T-cell (primary cell): ENCODE results near the gene UQCC5. TPM values are rescaled to one million over a fixed set of nuclear protein-coding genes. Genes with fewer than 3 reads are reported as not detected.

Experiments used
- ATAC-seq, 4 experiments: fragments of 200-7000 bp in 3 of 4; fragments of 150-1000 bp in 1 of 4; cut with Tn5 transposase; replicated peaks in 1 of 4; 1 replicate in 3 of 4; 2 replicates in 1 of 4; pipeline ENCODE4 v1.10.0; 2021; ENCODE audit warnings: moderate library complexity in 3 of 4, mild to moderate bottlenecking in 2 of 4, moderate number of reproducible peaks in 1 of 4
- CTCF ChIA-PET, 2 donors: fragments of 300-600 bp; sonication (Branson Sonifier 250); formaldehyde crosslinking; loops; one replicate each; lab custom pipeline; 2022; ENCODE audit warnings: antibody characterized with exemption in 2 of 2; lab: Charles Lee
- POLR2A ChIA-PET, 2 donors: fragments of 300-600 bp; sonication (Branson Sonifier 250); formaldehyde crosslinking; loops; one replicate each; lab custom pipeline; 2022; ENCODE audit warnings: antibody characterized with exemption in 2 of 2; lab: Charles Lee
- DNase-seq, 35 experiments: peaks; one replicate each; pipeline versions ENCODE4 v3.0.0 to v3.0.0-alpha.2; 2013 to 2023
- H3K27ac ChIP-seq: one replicate; pipeline ENCODE4 v1.5.1; 2013; ENCODE audit warnings: low read length
- H3K27me3 ChIP-seq, 2 experiments: replicated peaks in 1 of 2; 1 replicate in 1 of 2; 2 replicates in 1 of 2; pipeline versions ENCODE4 v1.6.1 to v1.7.0; 2013; ENCODE audit warnings: low read length in 1 of 2, mixed read lengths in 1 of 2; ENCODE audit not compliant: control insufficient read depth in 2 of 2, insufficient read depth in 2 of 2; ENCODE audit errors: extremely low read depth in 1 of 2
- H3K36me3 ChIP-seq, 2 donors: 1 replicate in 1 of 2; 2 replicates in 1 of 2; pipeline versions ENCODE4 v1.6.1 to v1.7.0; 2013; ENCODE audit warnings: low read length in 1 of 2; ENCODE audit not compliant: control insufficient read depth in 2 of 2, insufficient read depth in 1 of 2; ENCODE audit errors: extremely low read depth in 1 of 2
- H3K4me1 ChIP-seq, 2 experiments: 1 replicate in 1 of 2; 2 replicates in 1 of 2; pipeline versions ENCODE4 v1.6.1 to v1.7.0; 2013; ENCODE audit warnings: low read length in 2 of 2, mixed read lengths in 1 of 2; ENCODE audit not compliant: insufficient read depth in 2 of 2, control insufficient read depth in 1 of 2; ENCODE audit errors: extremely low read depth in 1 of 2
- H3K4me3 ChIP-seq, 2 donors: 1 replicate in 1 of 2; 2 replicates in 1 of 2; pipeline versions ENCODE4 v1.5.1 to v1.7.0; 2013; ENCODE audit warnings: mild to moderate bottlenecking in 2 of 2, low read length in 1 of 2, moderate library complexity in 1 of 2; ENCODE audit not compliant: control insufficient read depth in 1 of 2; ENCODE audit errors: extremely low read depth in 1 of 2
- H3K9me3 ChIP-seq: 2 replicates; pipeline ENCODE4 v1.7.0; 2013
- H3K27ac Mint-ChIP-seq, 2 donors: one replicate each; pipeline ENCODE4 v1.8.0; 2020 to 2021; ENCODE audit warnings: mild to moderate bottlenecking in 2 of 2, mixed read lengths in 2 of 2
- H3K27me3 Mint-ChIP-seq, 2 donors: one replicate each; pipeline ENCODE4 v1.8.0; 2021 to 2022; ENCODE audit warnings: mixed read lengths in 2 of 2
- H3K36me3 Mint-ChIP-seq: one replicate; pipeline ENCODE4 v1.8.0; 2021; ENCODE audit warnings: mixed read lengths
- H3K4me1 Mint-ChIP-seq, 3 donors: one replicate each; pipeline ENCODE4 v1.8.0; 2020 to 2022; ENCODE audit warnings: mixed read lengths in 3 of 3, mild to moderate bottlenecking in 1 of 3
- H3K4me3 Mint-ChIP-seq, 3 donors: one replicate each; pipeline ENCODE4 v1.8.0; 2020 to 2022; ENCODE audit warnings: mild to moderate bottlenecking in 3 of 3, mixed read lengths in 3 of 3, moderate library complexity in 3 of 3
- H3K9me3 Mint-ChIP-seq, 3 donors: one replicate each; pipeline ENCODE4 v1.8.0; 2020 to 2022; ENCODE audit warnings: mixed read lengths in 3 of 3
- WGBS: methylation state at CpG from one replicate; pipeline ENCODE4 v1.1.5; 2013; ENCODE audit warnings: missing lambda C conversion rate; ENCODE audit not compliant: insufficient coverage; 5-methylcytosine and 5-hydroxymethylcytosine counted together
- total RNA-seq, 35 experiments: library from RNA in 6 of 35; stranded (reverse) in 6 of 35; fragments of 120-200 nt in 1 of 35; gene quantifications; one replicate each; pipeline versions ENCODE4 v1.2.1 to v1.2.4 and lab custom pipeline; 2013 to 2026

The UQCC5 gene
- total RNA-seq, 5 donors from 2014 or later (not counting 1 experiment from before 2014, with no cell fraction given) = 2.5 to 14.8 (median 9.8) TPM

DNA sequence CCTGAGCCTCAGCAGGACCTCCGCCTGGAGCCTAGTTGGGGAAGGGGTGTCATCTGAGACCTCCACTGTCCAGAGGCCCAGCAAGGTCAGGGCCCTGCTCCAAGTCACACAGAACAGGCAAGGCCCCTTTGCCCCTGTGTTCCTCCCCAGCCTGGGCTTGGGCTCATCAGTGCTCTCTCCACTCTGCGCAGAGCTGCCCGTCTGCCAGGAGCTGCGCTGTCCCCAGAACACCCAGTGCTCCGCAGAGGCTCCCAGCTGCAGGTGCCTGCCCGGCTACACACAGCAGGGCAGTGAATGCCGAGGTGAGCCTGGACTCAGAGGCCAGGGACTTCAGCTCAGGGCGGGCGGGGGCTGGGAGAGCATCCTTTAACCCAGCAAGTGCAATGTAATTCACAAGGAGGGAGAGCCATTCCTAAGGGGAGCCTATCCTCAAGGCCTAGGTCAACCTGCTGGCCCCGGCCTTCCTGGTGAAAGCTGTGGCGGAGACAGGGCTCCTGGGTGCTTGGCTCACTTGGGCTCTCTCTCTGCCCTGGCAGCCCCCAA lies 33.5 kb upstream of the UQCC5 start:
- CTCF ChIA-PET = interaction anchor here in 1 of 2 donors (0.6 kb wide), 1 partner anchor 15 kb away, joined by 4 read pairs; no protein-coding TSS in a partner anchor
- WGBS = 95% methylated on average over 7 of the region's 11 CpGs
- Mint-ChIP-seq H3K27me3 (no peaks in the 10 kb centered on the region), H3K27ac (no peak overlapping the region), H3K4me1 (peaks cover 0 to 2% (median 0%) of the 10 kb centered on the region in 3 donors), H3K4me3 (no peak overlapping the region), H3K9me3 (no peaks in the 10 kb centered on the region), H3K36me3 (no peaks in the 10 kb centered on the region)
- Histone ChIP-seq H3K27ac (no peak overlapping the region), H3K4me3 (no peak overlapping the region), H3K9me3 (no peaks in the 10 kb centered on the region), H3K36me3 (no peaks in the 10 kb centered on the region), H3K4me1 (peaks cover 0 to 2% of the 10 kb centered on the region in 2 experiments), H3K27me3 (peaks cover 0 to 19% of the 10 kb centered on the region in 2 experiments)
- no peak for ATAC-seq
- DNase-seq = no peak
- POLR2A ChIA-PET = no interaction called here

GRCh38 chr3:52503788-52504424 lies 32.5 kb upstream of the UQCC5 start:
- 74% methylated on average over 19 of the region's 23 CpGs for WGBS
- H3K27ac ChIP-seq = no peak overlapping the region
- H3K36me3 ChIP-seq = no peaks in the 10 kb centered on the region
- ChIA-PET CTCF (no interaction called here), POLR2A (no interaction called here)
- H3K27me3 ChIP-seq = peaks cover 0 to 15% of the 10 kb centered on the region in 2 experiments
- Mint-ChIP-seq H3K9me3 (no peaks in the 10 kb centered on the region), H3K4me1 (no peaks in the 10 kb centered on the region), H3K27me3 (no peaks in the 10 kb centered on the region), H3K4me3 (no peak overlapping the region), H3K27ac (no peak overlapping the region), H3K36me3 (no peaks in the 10 kb centered on the region)
- ATAC-seq (no peak), DNase-seq (no peak)
- no peaks in the 10 kb centered on the region for H3K9me3 ChIP-seq
- H3K4me1 ChIP-seq = no peaks in the 10 kb centered on the region
- H3K4me3 ChIP-seq = no peak overlapping the region

GRCh38 chr3:52504977-52505376 lies 31.4 kb upstream of the UQCC5 start:
- no peak for ATAC-seq
- H3K4me1 Mint-ChIP-seq = no peaks in the 10 kb centered on the region
- ChIA-PET CTCF (no interaction called here), POLR2A (no interaction called here)
- no peak for DNase-seq
- H3K27ac Mint-ChIP-seq = no peak overlapping the region
- Histone ChIP-seq H3K4me3 (no peak overlapping the region), H3K27ac (no peak overlapping the region), H3K27me3 (peaks cover 0 to 14% of the 10 kb centered on the region in 2 experiments), H3K4me1 (no peaks in the 10 kb centered on the region), H3K36me3 (no peaks in the 10 kb centered on the region), H3K9me3 (no peaks in the 10 kb centered on the region)
- no peak overlapping the region for H3K4me3 Mint-ChIP-seq
- no peaks in the 10 kb centered on the region for H3K36me3 Mint-ChIP-seq
- WGBS = 92% methylated on average over 9 of the region's 10 CpGs
- no peaks in the 10 kb centered on the region for H3K27me3 Mint-ChIP-seq
- H3K9me3 Mint-ChIP-seq = no peaks in the 10 kb centered on the region

GRCh38 chr3:52506266-52506966 lies 30.0 kb upstream of the UQCC5 start:
- no peak for ATAC-seq
- 90% methylated on average over 22 of the region's 27 CpGs for WGBS

DNA sequence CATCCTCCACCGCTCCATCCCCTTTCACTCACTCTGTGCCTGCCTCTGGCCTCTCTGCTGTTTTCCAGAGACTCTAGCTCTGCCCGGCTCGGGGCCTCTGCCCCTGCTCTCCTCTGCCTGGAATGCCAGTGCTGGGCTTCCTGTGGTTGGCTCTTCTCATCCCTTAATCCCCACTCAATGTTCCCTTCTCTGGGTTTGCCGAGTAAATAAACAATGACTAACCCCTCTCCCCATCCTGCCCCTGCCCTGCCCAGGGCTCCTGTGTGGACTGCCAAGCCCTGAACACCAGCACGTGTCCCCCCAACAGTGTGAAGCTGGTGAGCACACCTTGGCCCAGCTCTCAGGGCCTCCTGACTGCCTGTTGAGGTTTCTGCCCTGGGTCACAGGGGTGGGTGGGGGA lies 29.0 kb upstream of the UQCC5 start:
- H3K9me3 Mint-ChIP-seq = no peaks in the 10 kb centered on the region
- H3K4me1 Mint-ChIP-seq = no peaks in the 10 kb centered on the region
- 68% methylated on average over 3 of the region's 5 CpGs for WGBS
- ChIA-PET POLR2A (no interaction called here), CTCF (no interaction called here)
- H3K27ac ChIP-seq = no peak overlapping the region
- H3K27ac Mint-ChIP-seq = peak overlapping the region in 1 of 2 donors; percentile 34
- no peaks in the 10 kb centered on the region for H3K36me3 Mint-ChIP-seq
- no peak overlapping the region for H3K4me3 ChIP-seq
- ATAC-seq = no peak
- no peaks in the 10 kb centered on the region for H3K4me1 ChIP-seq
- no peak overlapping the region for H3K4me3 Mint-ChIP-seq
- no peak for DNase-seq
- H3K27me3 Mint-ChIP-seq = no peaks in the 10 kb centered on the region
- peaks cover 0 to 12% of the 10 kb centered on the region in 2 experiments for H3K27me3 ChIP-seq
- no peaks in the 10 kb centered on the region for H3K9me3 ChIP-seq
- no peaks in the 10 kb centered on the region for H3K36me3 ChIP-seq

More at GRCh38 chr3:52506266-52506966, 30.0 kb upstream of the UQCC5 start:
- no peaks in the 10 kb centered on the region for H3K36me3 ChIP-seq
- Mint-ChIP-seq H3K4me1 (no peaks in the 10 kb centered on the region), H3K4me3 (no peak overlapping the region), H3K27ac (no peak overlapping the region), H3K36me3 (no peaks in the 10 kb centered on the region), H3K9me3 (no peaks in the 10 kb centered on the region), H3K27me3 (no peaks in the 10 kb centered on the region)
- peaks cover 0 to 12% of the 10 kb centered on the region in 2 experiments for H3K27me3 ChIP-seq
- CTCF ChIA-PET = no interaction called here
- no peak overlapping the region for H3K27ac ChIP-seq
- H3K4me3 ChIP-seq = no peak overlapping the region
- no peaks in the 10 kb centered on the region for H3K4me1 ChIP-seq
- no peak for DNase-seq
- no peaks in the 10 kb centered on the region for H3K9me3 ChIP-seq
- POLR2A ChIA-PET = no interaction called here

DNA sequence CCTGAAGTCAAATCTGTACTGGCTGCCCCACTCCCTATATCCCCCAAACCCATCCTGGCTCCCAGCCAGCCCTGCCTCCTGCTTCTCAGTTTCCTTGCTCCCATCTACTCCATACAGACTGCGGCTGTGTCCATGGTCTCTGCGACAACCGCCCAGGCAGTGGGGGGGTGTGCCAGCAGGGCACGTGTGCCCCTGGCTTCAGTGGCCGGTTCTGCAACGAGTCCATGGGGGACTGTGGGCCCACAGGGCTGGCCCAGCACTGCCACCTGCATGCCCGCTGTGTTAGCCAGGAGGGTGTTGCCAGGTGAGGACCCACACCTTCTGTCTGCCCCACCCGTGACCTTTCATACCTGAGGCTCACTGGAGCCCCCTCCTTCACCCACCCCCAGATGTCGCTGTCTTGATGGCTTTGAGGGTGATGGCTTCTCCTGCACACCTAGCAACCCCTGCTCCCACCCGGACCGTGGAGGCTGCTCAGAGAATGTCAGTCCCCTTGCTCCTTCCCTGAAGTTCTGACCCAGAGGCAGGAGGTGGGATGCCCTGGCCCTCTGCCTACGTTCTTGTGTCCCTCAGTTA lies 26.6 kb upstream of the UQCC5 start:
- ChIA-PET CTCF (no interaction called here), POLR2A (no interaction called here)

More for the DNA sequence above, 26.6 kb upstream of the UQCC5 start:
- H3K27me3 Mint-ChIP-seq = no peaks in the 10 kb centered on the region
- no peaks in the 10 kb centered on the region for H3K36me3 Mint-ChIP-seq
- Histone ChIP-seq H3K36me3 (no peaks in the 10 kb centered on the region), H3K4me3 (no peak overlapping the region), H3K4me1 (no peaks in the 10 kb centered on the region), H3K9me3 (no peaks in the 10 kb centered on the region), H3K27me3 (peaks cover 0 to 11% of the 10 kb centered on the region in 2 experiments), H3K27ac (no peak overlapping the region)
- DNase-seq (no peak), ATAC-seq (no peak)
- H3K9me3 Mint-ChIP-seq = no peaks in the 10 kb centered on the region
- H3K4me3 Mint-ChIP-seq = no peak overlapping the region
- H3K4me1 Mint-ChIP-seq = no peaks in the 10 kb centered on the region
- 74% methylated on average over 7 of the region's 12 CpGs for WGBS
- H3K27ac Mint-ChIP-seq = no peak overlapping the region
